Kidney glomerular epithelial cell (primary cell): Measurements from ENCODE around the gene PKN2.
"Not testable (repeated sequence)": the region's sequence is repeated elsewhere in the genome, so short reads cannot be mapped to it uniquely, and the experiment has no call there.

Source experiments
- DNase-seq: peaks from one replicate; lab custom pipeline; 2025; lab: John Stamatoyannopoulos, UW

Gene PKN2

GRCh38 chr1:88880717-88881116, 196.6 kb downstream of the PKN2 start:
- not testable (repeated sequence) for DNase-seq

- no peak for DNase-seq
Measured at GRCh38 chr1:88883156-88883555, 199.1 kb downstream of the PKN2 start.
